Testis (tissue), 3 donors: ENCODE measurements around the gene AGPAT2. TPM values are rescaled to one million over a fixed set of nuclear protein-coding genes. Genes with fewer than 3 reads are reported as not detected.
"Not testable (repeated sequence)": the region's sequence is repeated elsewhere in the genome, so short reads cannot be mapped to it uniquely, and the experiment has no call there.

ENCODE experiments used
- DNase-seq: peaks from one replicate; pipeline ENCODE4 v3.0.0-alpha.2; 2019
- H3K27ac ChIP-seq, 2 donors: fragments of 200-600 bp; sonication (generic); one replicate each; pipeline ENCODE4 v1.5.1; 2019
- H3K27me3 ChIP-seq: fragments of 200-600 bp; sonication (generic); one replicate; pipeline ENCODE4 v1.5.1; 2019
- H3K36me3 ChIP-seq: fragments of 200-600 bp; sonication (generic); one replicate; pipeline ENCODE4 v1.5.1; 2017; ENCODE audit warnings: low read depth; ENCODE audit errors: missing control alignments
- H3K4me1 ChIP-seq: fragments of 200-600 bp; sonication (generic); one replicate; pipeline ENCODE4 v1.5.1; 2019
- H3K4me3 ChIP-seq, 2 donors: fragments of 200-600 bp; sonication (generic); one replicate each; pipeline ENCODE4 v1.5.1; 2017 to 2019
- H3K9me3 ChIP-seq: fragments of 200-600 bp; sonication (generic); one replicate; pipeline ENCODE4 v1.5.1; 2017
- POLR2A ChIP-seq: fragments of 450-650 bp; IDR thresholded peaks from one replicate; pipeline ENCODE4 v1.6.1; 2017; ENCODE audit warnings: antibody characterized with exemption, mild to moderate bottlenecking, moderate library complexity
- WGBS, 2 donors: methylation state at CpG; one replicate each; pipeline ENCODE4 v1.1.5; 2018; 5-methylcytosine and 5-hydroxymethylcytosine counted together
- intact Hi-C: fragments of 100-400 bp; cut with DNase I; formaldehyde crosslinking; loops from one replicate; pipeline ENCODE4 v1.15.1; 2023; ENCODE audit warnings: low total_unique reads
- polyA plus RNA-seq: library from polyadenylated mRNA; stranded (reverse); fragments of 350-450 nt; fragmentation: Illumina TruSeq; extraction: RNeasy Lipid Tissue Mini Kit (QIAGEN cat#74804); gene quantifications from one replicate; pipeline ENCODE4 v1.2.3, GENCODE V29; 2014; ENCODE audit warnings: low read depth, low replicate concordance; ENCODE audit not compliant: insufficient read depth
- total RNA-seq, 2 donors: library from RNA; depleted of rRNA; stranded (reverse); fragments of >200 nt; gene quantifications; one replicate each; pipeline ENCODE4 v1.2.3, GENCODE V29; 2016
- TF ChIP-seq, protein P1 (sequence below), 3 experiments: fragments of 450-650 bp in 2 of 3; fragments of 200-600 bp in 1 of 3; sonication (generic) in 1 of 3; IDR thresholded peaks; one replicate each; pipeline ENCODE4 v1.5.1; 2016 to 2019; ENCODE audit warnings: antibody characterized with exemption in 3 of 3, mild to moderate bottlenecking in 2 of 3, moderate library complexity in 1 of 3

AGPAT2 gene
- total and polyA plus RNA-seq, 3 donors from 2014 or later = 34.2 to 52.7 (median 46.6) TPM

- 3 to 5% methylated on average over 6 to 55 of the region's 56 CpGs for WGBS, 2 donors
- H3K4me1 ChIP-seq = peaks cover 20% of the 10 kb centered on the region
- no peak for TF ChIP-seq POLR2A
- TF ChIP-seq, protein P1, sequence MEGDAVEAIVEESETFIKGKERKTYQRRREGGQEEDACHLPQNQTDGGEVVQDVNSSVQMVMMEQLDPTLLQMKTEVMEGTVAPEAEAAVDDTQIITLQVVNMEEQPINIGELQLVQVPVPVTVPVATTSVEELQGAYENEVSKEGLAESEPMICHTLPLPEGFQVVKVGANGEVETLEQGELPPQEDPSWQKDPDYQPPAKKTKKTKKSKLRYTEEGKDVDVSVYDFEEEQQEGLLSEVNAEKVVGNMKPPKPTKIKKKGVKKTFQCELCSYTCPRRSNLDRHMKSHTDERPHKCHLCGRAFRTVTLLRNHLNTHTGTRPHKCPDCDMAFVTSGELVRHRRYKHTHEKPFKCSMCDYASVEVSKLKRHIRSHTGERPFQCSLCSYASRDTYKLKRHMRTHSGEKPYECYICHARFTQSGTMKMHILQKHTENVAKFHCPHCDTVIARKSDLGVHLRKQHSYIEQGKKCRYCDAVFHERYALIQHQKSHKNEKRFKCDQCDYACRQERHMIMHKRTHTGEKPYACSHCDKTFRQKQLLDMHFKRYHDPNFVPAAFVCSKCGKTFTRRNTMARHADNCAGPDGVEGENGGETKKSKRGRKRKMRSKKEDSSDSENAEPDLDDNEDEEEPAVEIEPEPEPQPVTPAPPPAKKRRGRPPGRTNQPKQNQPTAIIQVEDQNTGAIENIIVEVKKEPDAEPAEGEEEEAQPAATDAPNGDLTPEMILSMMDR (IDR thresholded peaks at IDR 0.05) = no peak
- intact Hi-C loops = no loop called here
- peak overlapping the region; percentile 24 to 61 for H3K27ac ChIP-seq
- H3K36me3 ChIP-seq = no peaks in the 10 kb centered on the region
- DNase-seq = no peak
- no peaks in the 10 kb centered on the region for H3K27me3 ChIP-seq
- H3K9me3 ChIP-seq = no peaks in the 10 kb centered on the region
- peak overlapping the region; percentile 59 to 70 for H3K4me3 ChIP-seq
These were observed 25.7 kb upstream of the AGPAT2 start for GRCh38 chr9:136712690-136713544.

DNA sequence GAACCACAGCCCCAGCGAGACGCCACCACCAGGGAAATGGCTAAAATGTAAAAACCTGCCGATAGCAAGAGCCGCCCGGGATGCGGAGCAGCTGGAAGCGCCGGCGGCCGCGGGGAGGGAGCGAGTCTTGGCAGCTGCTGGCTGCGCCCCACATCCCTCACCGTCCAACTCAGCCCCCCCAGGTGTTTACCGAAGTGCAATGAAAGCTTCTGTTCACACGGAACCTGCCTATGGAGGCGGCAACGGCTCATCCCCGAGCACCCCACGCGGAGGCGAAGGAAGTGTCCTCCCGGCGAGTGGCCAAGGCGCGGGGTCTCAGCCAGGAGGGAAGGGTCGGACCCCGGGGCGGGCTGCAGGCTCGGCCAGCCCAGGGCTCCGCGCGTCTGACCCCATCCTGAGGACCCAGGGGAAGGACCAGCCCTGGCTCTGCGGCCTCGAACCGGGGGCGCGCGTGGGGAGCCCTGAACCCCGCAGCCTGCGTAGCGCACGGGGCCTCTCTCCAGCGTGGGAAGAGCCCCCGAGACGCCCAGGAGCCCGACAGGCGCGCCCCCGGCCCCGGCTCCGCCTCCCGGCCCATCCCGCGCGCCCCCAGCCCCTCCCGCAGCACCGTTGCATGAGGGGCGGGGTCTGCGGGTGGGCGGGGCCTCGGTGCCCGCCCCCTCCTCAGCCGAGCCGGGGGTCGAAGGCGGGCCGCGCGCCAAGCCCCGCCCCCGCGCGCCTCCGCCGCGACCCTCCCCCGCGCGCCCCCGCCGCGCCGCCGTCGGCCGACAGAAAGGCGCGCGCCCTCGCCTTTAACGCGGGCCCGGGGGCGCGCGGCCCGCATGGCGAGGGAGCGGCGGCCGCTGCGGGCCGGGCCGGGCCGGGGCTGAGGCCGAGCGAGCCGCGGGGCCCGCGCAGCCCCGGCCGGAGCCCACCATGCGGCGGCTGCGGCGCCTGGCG, 24.8 kb upstream of the AGPAT2 start, which contains the start of gene DIPK1B:
DIPK1B (plus strand) TSS at position 822 of the 939 bp plus-strand sequence; CDS start at position 916, 94 bp downstream.
- TF ChIP-seq POLR2A = no peak
- TF ChIP-seq, protein P1 (IDR thresholded peaks at IDR 0.05) = no peak
- Histone ChIP-seq H3K36me3 (no peaks in the 10 kb centered on the region), H3K27me3 (no peaks in the 10 kb centered on the region), H3K9me3 (no peaks in the 10 kb centered on the region), H3K27ac (peak within 1 kb of the TSS; percentile 24 to 61), H3K4me1 (peaks cover 20% of the 10 kb centered on the region), H3K4me3 (peak within 1 kb of the TSS; percentile 59 to 70)
- DNase-seq = peak; percentile 61
- WGBS, 2 donors = 1 to 2% methylated on average over 17 to 45 of the region's 119 CpGs
- intact Hi-C loops = no loop called here

GRCh38 chr9:136711219-136711648, 24.0 kb upstream of the AGPAT2 start:
- Histone ChIP-seq H3K4me1 (peaks cover 20% of the 10 kb centered on the region), H3K4me3 (peak overlapping the region in 1 of 2 donors; percentile 61)
- H3K9me3 ChIP-seq, intact Hi-C loops, H3K27ac ChIP-seq, H3K27me3 ChIP-seq, H3K36me3 ChIP-seq, DNase-seq: not testable (repeated sequence)
- 55 to 57% methylated on average over 4 of the region's 4 CpGs for WGBS, 2 donors

- intact Hi-C loops = no loop called here
- no peak for TF ChIP-seq POLR2A
- TF ChIP-seq, protein P1 (IDR thresholded peaks at IDR 0.05) = no peak
- H3K27me3 ChIP-seq = no peaks in the 10 kb centered on the region
These were observed 23.3 kb upstream of the AGPAT2 start for GRCh38 chr9:136710543-136710942.

More at GRCh38 chr9:136710543-136710942, 23.3 kb upstream of the AGPAT2 start:
- H3K36me3 ChIP-seq = no peaks in the 10 kb centered on the region
- no peak overlapping the region for H3K4me3 ChIP-seq
- peaks cover 20% of the 10 kb centered on the region for H3K4me1 ChIP-seq
- DNase-seq = no peak
- H3K27ac ChIP-seq = no peak overlapping the region
- 90 to 92% methylated on average over 7 of the region's 7 CpGs for WGBS, 2 donors
- no peaks in the 10 kb centered on the region for H3K9me3 ChIP-seq
